DND-41 (cell line): ENCODE results near the gene F10.

Source experiments
- CTCF ChIP-seq: IDR thresholded peaks from 2 replicates; pipeline ENCODE4 v1.5.1; 2012; ENCODE audit warnings: borderline replicate concordance, low read length, moderate library complexity, mild to moderate bottlenecking; ENCODE audit not compliant: poor library complexity, severe bottlenecking; ENCODE audit errors: extremely low read depth
- EZH2 ChIP-seq: IDR thresholded peaks from 3 replicates; pipeline ENCODE4 v1.6.1; 2012; ENCODE audit warnings: borderline replicate concordance, low read depth, mild to moderate bottlenecking, moderate library complexity, low read length, inconsistent platforms; ENCODE audit not compliant: severe bottlenecking

- no peak for TF ChIP-seq CTCF
- TF ChIP-seq EZH2: no peak
Observed at GRCh38 chr13:113149711-113150549, 27.3 kb downstream of the F10 start.
